ENCODE data around the gene CXCL3. TPM values are rescaled to one million over a fixed set of nuclear protein-coding genes. Genes with fewer than 3 reads are reported as not detected.
A peak's percentile ranks its signal among the peaks of the same experiment; 100 is the strongest.

CXCL3 gene
- total RNA-seq, 1 experiment from 2014 or later = not detected

DNA sequence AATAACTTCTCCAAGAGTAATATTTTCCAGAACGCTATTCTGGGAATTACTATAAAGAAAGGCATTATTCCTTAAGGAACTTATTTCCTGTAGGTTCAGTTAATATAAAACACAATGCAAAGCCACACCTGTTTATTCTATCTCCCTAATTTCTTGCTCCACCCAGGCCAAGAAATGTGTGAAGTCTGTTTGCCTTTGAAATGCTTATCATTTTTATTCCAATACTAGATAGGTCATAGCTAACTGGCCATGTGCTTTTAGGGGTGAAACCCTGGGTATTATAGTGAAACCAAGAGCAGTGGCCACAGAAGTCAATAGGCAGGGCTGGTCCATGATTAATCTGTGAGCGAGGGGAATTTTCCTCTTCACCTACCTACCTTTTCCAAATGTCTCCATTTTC lies 14.8 kb downstream of the CXCL3 start:
- in situ Hi-C loops (cut with HindIII; ENCODE audit: low pct_unique_long_range_greater_than_20kb, low sequenced_read_pairs) = no loop called here
- no peak for DNase-seq (ENCODE audit: low read depth)

DNA sequence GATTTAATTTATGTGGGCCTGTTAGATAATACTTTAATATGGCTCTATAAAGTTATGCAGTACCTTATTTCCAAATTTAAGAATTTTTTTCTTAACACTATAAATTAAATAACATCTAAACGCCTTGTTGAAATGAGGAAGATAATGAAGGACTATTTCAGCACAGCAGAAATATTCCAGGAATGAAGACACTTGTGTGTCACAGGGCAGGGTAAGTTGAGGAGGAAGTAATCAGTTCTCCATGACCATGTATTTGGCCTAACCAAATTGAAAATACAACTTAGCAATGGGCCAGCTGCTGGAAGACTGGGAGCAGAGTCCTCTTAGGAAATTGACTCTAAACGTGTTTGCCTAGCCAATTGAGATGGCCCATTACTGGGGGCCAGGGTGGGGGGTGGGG lies 16.9 kb downstream of the CXCL3 start:
- DNase-seq (ENCODE audit: low read depth) = no peak
- in situ Hi-C loops (cut with HindIII; ENCODE audit: low pct_unique_long_range_greater_than_20kb, low sequenced_read_pairs) = no loop called here

DNA sequence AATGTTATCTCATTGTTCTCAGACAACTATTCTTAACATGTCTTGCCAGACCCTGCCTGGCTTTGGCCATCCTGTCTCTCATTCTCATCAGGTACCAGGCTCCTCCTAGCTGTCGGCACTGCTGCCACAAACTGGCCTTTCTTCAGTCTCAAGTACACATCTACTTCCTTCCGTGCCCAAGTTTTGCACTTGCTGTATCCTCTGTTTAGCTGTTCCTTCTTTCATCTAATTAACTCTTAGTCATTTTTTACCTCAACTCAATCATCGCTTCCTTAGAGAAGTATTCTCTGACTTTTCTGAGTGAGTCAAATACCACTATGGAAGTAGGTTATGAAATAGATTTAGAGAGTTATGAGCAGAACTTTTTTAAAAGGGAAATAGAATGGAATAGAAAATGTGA lies 19.7 kb downstream of the CXCL3 start:
- in situ Hi-C loops (cut with HindIII; ENCODE audit: low pct_unique_long_range_greater_than_20kb, low sequenced_read_pairs) = no loop called here
- no peak for DNase-seq (ENCODE audit: low read depth)

DNA sequence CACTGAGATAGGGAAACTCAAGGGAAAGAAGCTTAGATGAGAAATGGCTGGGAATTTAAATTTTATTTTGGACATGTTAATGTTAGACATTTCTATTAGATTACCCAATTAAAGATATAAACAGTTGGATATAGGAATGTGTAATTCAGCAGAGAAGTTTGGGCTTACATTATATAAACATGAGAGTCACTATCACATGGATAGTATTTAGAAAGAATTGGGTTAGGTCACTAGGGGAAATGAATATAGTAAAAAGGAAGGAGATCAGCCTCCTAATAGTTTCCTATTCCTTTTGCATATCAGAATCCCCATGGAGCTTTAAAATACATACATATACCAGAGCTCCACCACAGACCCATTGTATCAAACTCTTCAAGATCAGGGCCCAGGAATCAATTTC lies 20.4 kb downstream of the CXCL3 start:
- in situ Hi-C loops (cut with HindIII; ENCODE audit: low pct_unique_long_range_greater_than_20kb, low sequenced_read_pairs) = no loop called here
- DNase-seq (ENCODE audit: low read depth) = no peak

DNA sequence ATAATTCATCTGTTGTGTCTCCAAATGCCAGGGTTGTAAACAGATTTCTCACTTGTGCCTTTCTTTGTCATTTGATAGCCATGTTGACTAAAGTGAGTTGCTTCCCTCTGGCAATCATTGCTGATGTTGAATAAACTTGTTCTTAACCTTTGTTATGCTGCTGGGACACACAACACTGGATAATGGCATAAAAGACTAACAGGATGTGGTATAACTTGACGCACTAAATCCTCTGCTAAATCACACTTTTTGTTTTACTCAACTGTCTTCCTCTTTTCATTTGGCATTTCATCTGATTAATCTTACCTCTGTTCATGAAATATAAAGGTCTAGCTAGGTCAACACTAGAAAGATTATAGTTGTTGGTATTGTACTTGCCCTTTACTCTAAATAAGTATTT lies 22.4 kb downstream of the CXCL3 start:
- in situ Hi-C loops (cut with HindIII; ENCODE audit: low pct_unique_long_range_greater_than_20kb, low sequenced_read_pairs) = no loop called here

DNA sequence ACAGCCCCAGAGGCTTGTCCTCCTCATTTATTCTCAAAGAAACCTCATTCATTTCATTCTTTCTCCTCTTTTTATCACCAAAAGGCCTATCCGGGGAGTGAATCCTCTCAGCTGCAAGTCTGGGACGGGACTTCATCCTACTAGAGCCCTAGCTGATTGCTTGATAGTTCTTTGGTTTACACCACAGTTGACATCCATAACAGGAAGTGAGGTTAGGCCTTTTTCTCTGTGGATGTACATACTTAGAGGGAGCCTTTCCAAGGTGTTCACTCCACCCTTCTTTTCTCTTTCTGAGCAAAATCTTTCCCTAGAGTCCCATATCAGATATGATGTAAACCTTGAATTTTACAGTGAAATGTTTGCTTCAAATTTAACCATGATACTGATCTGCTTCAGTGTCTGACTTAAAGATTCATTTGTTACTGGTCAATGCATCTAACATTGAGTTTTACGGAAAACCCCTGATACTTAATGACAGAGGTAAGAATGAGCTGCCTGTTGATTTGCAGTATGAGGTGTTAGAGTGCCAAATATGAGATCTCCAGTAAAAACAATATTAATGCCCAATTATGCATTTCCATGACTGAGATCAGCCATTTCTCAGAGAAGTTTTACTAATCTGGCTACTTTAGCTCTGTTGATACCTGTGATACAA lies 23.2 kb downstream of the CXCL3 start:
- in situ Hi-C loops (cut with HindIII; ENCODE audit: low pct_unique_long_range_greater_than_20kb, low sequenced_read_pairs) = no loop called here
- DNase-seq (ENCODE audit: low read depth) = no peak

More for the DNA sequence above, 22.4 kb downstream of the CXCL3 start:
- DNase-seq (ENCODE audit: low read depth) = no peak

DNA sequence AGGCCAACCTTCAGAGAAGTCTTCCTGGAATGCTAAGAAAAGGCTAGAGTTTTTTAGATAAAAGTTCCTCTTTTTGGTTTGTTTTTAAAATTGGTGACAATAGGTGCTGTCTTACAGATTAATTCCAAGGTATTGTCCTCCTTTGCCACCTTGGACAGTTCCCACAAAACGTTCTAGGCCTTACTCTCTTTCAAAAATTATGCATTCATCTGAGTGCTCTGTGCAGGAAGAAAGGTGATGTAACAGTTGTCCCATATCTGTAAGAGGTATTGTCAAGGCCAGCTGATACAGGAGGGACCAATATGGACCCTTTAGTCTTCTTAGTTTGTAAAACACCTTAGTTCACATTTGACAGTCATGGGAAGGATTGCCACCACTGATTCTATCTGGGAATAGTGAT lies 24.2 kb downstream of the CXCL3 start:
- in situ Hi-C loops (cut with HindIII; ENCODE audit: low pct_unique_long_range_greater_than_20kb, low sequenced_read_pairs) = no loop called here
- DNase-seq (ENCODE audit: low read depth) = no peak

DNA sequence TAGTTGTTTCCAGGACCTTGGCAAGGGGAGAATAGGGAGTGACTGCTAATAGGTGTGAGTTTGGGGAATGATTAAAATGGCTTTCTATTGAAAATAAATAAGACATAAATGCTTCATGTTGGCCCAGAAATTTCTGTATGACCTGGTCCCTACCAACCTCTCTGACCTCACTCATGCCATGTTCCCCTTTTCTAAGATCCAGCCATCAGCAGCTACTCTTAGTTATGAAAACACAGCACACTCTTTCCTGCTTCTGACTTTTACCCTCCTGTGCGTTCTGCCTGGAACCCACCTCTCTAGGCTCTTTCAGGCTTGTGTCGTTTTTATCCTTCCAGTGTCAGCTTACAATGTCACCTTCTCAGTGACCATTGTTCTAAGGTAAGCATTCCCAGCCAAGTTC lies 25.2 kb downstream of the CXCL3 start:
- DNase-seq (ENCODE audit: low read depth) = no peak
- in situ Hi-C loops (cut with HindIII; ENCODE audit: low pct_unique_long_range_greater_than_20kb, low sequenced_read_pairs) = no loop called here

DNA sequence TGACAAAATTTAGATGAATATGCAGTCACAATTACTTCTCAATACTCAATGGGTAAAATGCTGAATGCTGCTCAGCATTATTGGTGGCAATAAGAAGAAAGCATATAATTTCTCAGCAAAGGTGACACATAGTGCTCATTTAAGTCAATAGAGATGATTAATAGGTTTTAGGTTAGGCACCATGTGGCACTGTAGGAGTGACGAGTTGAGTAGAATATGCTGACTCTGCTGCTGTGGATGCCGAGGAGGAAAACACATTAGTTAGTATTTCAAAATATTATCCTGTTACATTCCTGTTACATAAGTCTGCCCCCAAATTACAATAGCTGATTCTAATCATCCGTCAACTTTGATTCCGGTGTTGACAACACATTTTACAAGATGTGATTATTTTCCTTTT lies 26.4 kb downstream of the CXCL3 start:
- in situ Hi-C loops (cut with HindIII; ENCODE audit: low pct_unique_long_range_greater_than_20kb, low sequenced_read_pairs) = no loop called here
- DNase-seq (ENCODE audit: low read depth) = no peak

DNA sequence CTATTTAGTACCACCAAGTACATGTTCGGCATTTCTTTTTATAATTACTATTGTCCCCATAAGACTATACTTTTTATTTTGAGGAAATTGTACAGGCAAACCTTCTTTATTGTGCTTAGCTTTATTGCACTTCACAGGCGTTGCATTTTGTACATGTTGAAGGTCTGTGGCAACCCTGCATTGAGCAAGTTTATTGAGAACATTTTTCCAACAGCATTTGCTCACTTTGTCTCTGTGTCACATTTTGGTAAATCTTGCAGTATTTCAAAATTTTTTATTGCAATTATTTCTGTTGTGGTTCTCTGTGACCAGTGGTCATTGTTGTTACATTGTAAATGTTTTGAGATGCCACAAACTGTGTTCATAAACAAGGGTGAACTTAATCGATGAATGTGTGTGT lies 29.2 kb downstream of the CXCL3 start:
- DNase-seq (ENCODE audit: low read depth) = no peak

DNA sequence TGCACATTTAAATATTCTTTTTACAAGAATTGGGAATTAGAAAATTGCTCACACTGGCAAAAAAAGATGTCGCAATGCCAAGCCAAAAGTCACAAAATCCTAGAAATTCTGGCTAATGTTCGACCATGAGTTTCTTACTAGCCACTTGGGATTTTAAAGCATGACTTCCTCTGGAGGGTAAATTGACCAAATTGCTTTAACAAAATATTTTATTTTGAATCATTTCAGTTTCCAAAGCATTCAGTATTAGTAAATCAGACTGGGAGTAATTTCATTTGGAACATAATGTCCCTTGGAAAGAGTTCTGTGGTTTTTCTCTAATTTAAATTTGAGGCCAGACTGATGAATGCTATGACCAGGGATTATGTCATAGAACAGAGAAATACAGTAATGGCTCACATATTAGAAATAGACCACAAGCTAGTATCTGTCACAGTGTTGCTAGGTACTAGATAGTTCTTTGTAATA lies 32.4 kb downstream of the CXCL3 start:
- DNase-seq (ENCODE audit: low read depth) = peak; percentile 7
- in situ Hi-C loops (cut with HindIII; ENCODE audit: low pct_unique_long_range_greater_than_20kb, low sequenced_read_pairs) = no loop called here

More for the DNA sequence above, 29.2 kb downstream of the CXCL3 start:
- in situ Hi-C loops (cut with HindIII; ENCODE audit: low pct_unique_long_range_greater_than_20kb, low sequenced_read_pairs) = no loop called here

DNA sequence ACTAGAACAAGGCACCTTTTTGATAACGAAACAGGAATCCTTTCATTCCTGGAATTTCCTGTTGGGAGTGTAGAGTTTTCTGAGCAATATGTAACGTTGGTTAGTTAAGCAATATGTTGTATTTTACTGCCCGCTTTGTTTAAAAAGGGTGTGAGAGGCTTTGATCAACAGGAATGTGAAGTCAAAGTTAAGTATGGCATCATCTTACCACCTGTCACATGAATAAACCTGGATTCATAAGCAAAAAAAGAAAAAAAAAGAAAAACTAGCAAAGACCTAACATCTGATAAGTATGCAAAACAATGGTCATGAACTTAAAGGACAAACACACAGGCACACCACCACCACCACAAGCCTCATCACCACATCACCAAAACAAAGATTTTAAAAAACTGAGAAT lies 33.0 kb downstream of the CXCL3 start:
- in situ Hi-C loops (cut with HindIII; ENCODE audit: low pct_unique_long_range_greater_than_20kb, low sequenced_read_pairs) = no loop called here
- DNase-seq (ENCODE audit: low read depth) = peak; percentile 8

DNA sequence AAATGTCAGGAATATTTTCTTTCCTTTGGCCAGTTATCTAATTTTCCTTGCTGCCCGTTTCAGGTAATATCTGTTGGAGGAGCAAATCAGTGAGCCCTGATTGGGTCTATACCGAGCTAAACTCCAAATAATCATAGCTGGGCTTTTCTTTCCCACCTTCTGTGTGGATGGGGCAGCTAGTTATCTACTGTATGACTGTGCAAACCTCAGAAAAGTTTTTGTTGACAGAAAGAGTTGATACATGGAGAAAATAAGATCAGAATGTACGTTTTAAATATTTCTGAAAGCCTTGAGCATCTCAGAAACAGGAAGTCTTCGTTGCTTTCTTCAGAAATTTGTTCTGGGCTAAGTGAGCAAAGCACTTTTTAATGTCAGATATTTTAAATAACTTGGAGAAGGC lies 33.8 kb downstream of the CXCL3 start:
- no peak for DNase-seq (ENCODE audit: low read depth)
- in situ Hi-C loops (cut with HindIII; ENCODE audit: low pct_unique_long_range_greater_than_20kb, low sequenced_read_pairs) = no loop called here

DNA sequence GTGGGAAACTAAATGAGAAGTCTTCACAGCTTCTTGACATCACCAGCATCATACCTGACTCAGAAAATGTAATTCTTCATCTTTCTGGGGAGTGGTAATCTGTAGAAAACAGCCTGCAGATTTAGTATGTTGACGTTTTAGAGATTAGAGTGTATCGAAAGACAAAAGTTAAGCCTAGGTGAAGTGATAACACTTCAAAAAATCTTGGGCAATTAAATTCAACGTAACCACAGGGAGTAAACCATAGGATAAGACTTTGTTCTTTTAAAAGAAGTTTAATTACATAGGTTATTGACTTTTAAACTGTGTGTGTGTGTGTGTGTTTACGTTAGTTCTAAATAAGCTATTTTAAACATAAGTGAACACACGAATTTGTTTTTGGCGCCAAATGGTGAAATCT lies 38.2 kb downstream of the CXCL3 start:
- in situ Hi-C loops (cut with HindIII; ENCODE audit: low pct_unique_long_range_greater_than_20kb, low sequenced_read_pairs) = no loop called here
- no peak for DNase-seq (ENCODE audit: low read depth)

DNA sequence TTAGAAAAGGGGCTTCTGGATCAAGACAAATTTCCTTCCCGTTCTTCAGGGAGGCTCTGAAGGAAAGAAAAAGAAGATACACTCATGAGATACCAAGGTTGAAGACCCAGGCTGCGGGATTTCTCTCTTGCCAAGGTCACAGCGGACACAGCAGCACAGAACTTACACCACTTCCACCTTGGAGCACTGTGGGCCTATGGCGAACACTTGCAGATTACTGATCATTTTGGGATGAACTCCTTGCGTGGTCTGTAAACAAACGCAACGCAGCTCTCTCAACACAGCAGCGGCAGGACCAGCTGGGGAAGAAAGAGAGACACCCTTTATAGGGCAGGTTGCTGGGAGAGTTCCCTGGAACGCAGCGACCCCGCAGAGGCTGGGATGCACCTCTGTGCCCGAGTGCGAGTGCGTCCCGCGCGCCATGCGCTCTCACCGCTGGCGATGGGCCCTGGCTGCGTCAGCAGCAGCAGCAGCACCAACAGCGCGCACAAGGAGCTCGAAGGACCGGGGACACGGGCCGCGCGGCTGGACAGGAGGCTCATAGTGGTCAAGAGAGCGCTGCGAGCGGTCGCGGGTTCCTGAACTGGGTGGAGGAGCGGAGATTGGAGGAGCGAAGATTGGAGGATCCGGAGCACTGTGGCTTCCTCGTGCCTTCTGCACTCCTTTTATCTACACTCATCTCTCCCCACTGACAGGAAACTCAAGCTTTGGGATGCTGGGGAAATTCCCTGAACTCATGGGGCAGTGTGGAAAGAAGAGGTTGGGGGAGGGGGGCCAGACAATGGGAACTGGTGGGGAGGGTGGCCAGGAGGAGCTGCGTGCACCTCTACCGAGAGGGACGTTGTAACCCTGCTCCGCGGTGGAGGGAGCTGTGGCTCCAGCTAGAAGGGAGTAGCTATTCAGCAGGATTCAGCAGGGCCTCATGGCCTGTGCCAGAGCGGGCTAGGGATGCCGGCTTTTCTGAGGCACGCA lies 40.2 kb downstream of the CXCL3 start, which contains the start of gene CXCL5:
Gene CXCL5 (minus strand): TSS at position 638 of the 972 bp plus-strand sequence. CDS start 96 bp downstream, at position 542.
- DNase-seq (ENCODE audit: low read depth) = peak; percentile 39
- in situ Hi-C loops (cut with HindIII; ENCODE audit: low pct_unique_long_range_greater_than_20kb, low sequenced_read_pairs) = no loop called here

DNA sequence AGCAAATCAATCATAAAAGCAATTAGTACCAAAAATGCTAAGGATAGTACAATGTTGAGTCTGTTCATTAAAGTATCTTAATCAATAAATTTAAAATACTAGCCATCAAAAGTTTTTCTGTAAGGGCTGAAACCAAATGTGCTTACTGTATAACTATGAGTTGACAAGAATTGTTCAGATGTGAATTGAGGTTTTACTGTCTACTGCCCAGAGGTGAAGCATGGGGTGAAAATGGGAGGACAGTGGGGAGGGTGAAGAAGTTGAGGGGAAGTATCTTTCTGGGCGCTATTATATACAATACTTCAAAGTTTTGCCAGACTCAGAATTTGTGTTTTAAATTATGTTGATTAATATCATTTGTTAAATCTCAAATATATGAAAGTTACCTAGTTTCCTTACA lies 46.4 kb downstream of the CXCL3 start:
- in situ Hi-C loops (cut with HindIII; ENCODE audit: low pct_unique_long_range_greater_than_20kb, low sequenced_read_pairs) = no loop called here
- DNase-seq (ENCODE audit: low read depth) = no peak

DNA sequence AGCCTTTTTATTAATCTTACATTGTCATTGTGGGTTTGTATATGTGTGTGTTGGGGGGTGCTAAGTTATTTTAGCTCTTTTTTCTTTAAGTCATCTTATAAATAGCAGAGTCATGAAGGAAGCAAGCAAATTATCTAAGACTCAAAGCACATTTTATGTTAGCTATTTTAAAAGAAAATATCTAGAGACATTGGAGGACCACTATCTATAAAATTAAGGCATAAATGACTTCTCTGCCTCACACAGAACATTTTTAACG lies 46.8 kb downstream of the CXCL3 start:
- in situ Hi-C loops (cut with HindIII; ENCODE audit: low pct_unique_long_range_greater_than_20kb, low sequenced_read_pairs) = no loop called here
- no peak for DNase-seq (ENCODE audit: low read depth)

DNA sequence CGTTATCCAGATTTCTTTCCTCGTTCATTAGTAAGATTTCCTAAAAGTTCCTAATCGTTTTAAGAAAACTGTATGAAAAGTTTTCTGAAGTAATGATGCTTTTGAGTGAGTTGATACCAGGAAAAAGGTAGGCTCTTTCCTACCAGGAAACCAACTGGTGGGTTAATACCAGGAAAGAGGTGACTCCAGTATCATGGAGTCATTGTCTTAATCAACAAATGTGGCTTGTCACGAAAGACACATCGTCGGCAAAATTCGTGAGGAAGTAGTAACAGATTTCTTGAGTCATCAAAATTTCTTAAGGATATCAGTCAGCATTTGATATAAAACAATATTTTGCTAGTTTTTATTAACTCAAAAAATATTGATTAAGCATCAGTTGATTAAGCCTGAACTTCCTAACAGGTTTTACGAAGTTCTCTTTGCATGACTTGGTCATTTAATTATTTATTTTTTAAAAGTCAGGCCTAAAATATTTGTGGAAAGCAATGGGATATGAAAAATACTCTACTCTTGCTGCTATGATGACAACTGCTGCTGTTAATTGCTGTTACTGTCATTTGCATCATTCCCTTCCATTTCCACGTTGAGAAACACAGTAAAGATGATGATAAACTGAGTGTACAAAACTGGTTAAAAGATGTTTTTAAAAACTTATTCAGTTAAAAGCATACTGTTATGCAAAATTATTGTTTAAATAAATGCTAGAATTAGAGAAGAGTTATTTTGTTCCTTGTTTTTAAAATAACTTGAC lies 47.3 kb downstream of the CXCL3 start:
- DNase-seq (ENCODE audit: low read depth) = no peak
- in situ Hi-C loops (cut with HindIII; ENCODE audit: low pct_unique_long_range_greater_than_20kb, low sequenced_read_pairs) = no loop called here

DNA sequence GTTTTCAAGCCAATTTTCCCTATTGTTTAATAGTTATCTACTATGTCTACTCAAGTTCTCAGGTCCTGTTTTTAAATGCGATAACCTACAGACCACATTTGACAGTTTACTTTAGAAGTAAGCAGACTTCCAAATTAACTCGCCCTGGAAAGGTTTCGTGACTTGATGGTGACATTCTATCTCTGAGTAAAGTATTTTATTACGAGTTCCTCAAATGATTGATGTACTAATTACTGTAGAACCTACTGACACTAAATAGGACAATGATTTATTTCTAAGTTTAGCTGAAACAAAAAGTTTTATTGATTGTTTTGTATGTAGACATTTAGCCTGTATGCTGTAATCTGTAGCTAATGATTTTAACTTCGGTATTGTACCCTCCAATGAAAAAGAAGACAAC lies 48.6 kb downstream of the CXCL3 start:
- no peak for DNase-seq (ENCODE audit: low read depth)
- in situ Hi-C loops (cut with HindIII; ENCODE audit: low pct_unique_long_range_greater_than_20kb, low sequenced_read_pairs) = no loop called here
